Prostate gland (tissue), 2 donors: ENCODE data around the gene AP2B1. TPM values are rescaled to one million over a fixed set of nuclear protein-coding genes. Genes with fewer than 3 reads are reported as not detected.

Experiments
- DNase-seq: peaks from one replicate; pipeline ENCODE4 v3.0.0-alpha.2; 2019; ENCODE audit warnings: low spot score
- H3K27ac ChIP-seq, 2 donors: fragments of 200-600 bp; sonication (generic); 2 replicates each; pipeline ENCODE4 v1.5.1; 2017 to 2019
- H3K27me3 ChIP-seq: fragments of 200-600 bp; sonication (generic); replicated peaks from 2 replicates; pipeline ENCODE4 v1.5.1; 2019; ENCODE audit not compliant: insufficient read depth
- H3K36me3 ChIP-seq, 2 donors: fragments of 200-600 bp; sonication (generic); 1 replicate in 1 of 2; 2 replicates in 1 of 2; pipeline versions ENCODE4 v1.5.1 to v1.8.1; 2017 to 2019
- H3K4me1 ChIP-seq: fragments of 200-600 bp; sonication (generic); replicated peaks from 2 replicates; pipeline ENCODE4 v1.5.1; 2019
- H3K4me3 ChIP-seq, 2 donors: fragments of 200-600 bp; sonication (generic); 2 replicates each; pipeline ENCODE4 v1.5.1; 2017 to 2019
- H3K9me3 ChIP-seq: fragments of 200-600 bp; sonication (generic); 2 replicates; pipeline ENCODE4 v1.5.1; 2017
- CTCF ChIP-seq, 4 experiments: fragments of 200-600 bp in 2 of 4; fragments of 450-650 bp in 2 of 4; sonication (generic) in 2 of 4; IDR thresholded peaks; 1 replicate in 3 of 4; 2 replicates in 1 of 4; pipeline ENCODE4 v1.5.1; 2016 to 2019; ENCODE audit warnings: antibody characterized with exemption in 4 of 4, mild to moderate bottlenecking in 2 of 4, moderate library complexity in 2 of 4
- POLR2A ChIP-seq: fragments of 450-650 bp; IDR thresholded peaks from one replicate; pipeline ENCODE4 v1.6.1; 2016; ENCODE audit warnings: antibody characterized with exemption, mild to moderate bottlenecking
- POLR2AphosphoS5 ChIP-seq: sonication (generic); formaldehyde crosslinking; IDR thresholded peaks from one replicate; pipeline ENCODE4 v1.6.1; 2017; ENCODE audit warnings: antibody characterized with exemption
- whole genome bisulfite sequencing: methylation state at CpG from one replicate; pipeline ENCODE4 v1.1.5; 2018; 5-methylcytosine and 5-hydroxymethylcytosine counted together
- intact Hi-C: fragments of 100-400 bp; cut with DNase I; formaldehyde crosslinking; loops from one replicate; pipeline ENCODE4 v1.14.2; 2022
- total RNA-seq, 2 donors: library from RNA; depleted of rRNA; stranded (reverse); fragments of >200 nt; gene quantifications; one replicate each; pipeline ENCODE4 v1.1.0, GENCODE V29; 2016

The AP2B1 gene
- total RNA-seq, 2 donors from 2014 or later: 66.8 to 92.9 TPM

GRCh38 chr17:35578929-35579432, 8.1 kb upstream of the AP2B1 start:
- Histone ChIP-seq H3K27me3 (no peaks in the 10 kb centered on the region), H3K4me3 (peak overlapping the region; percentile 57 to 58), H3K9me3 (no peaks in the 10 kb centered on the region), H3K36me3 (no peaks in the 10 kb centered on the region), H3K4me1 (no peaks in the 10 kb centered on the region), H3K27ac (peak overlapping the region; percentile 73 to 79)
- intact Hi-C loops: loop anchor here (1.0 to 5.0 kb wide), 2 partner anchors 8 to 1322 kb away; partner anchors contain the start of genes AP2B1 and CCL2
- DNase-seq: no peak
- TF ChIP-seq POLR2A: no peak
- TF ChIP-seq CTCF (IDR thresholded peaks at IDR 0.05): no peak
- TF ChIP-seq POLR2AphosphoS5: no peak
- WGBS: 2% methylated on average over 11 of the region's 11 CpGs

GRCh38 chr17:35584061-35584460, 3.1 kb upstream of the AP2B1 start:
- Histone ChIP-seq H3K4me3 (no peak overlapping the region), H3K4me1 (peaks cover 2% of the 10 kb centered on the region), H3K36me3 (no peaks in the 10 kb centered on the region), H3K27ac (no peak overlapping the region), H3K9me3 (no peaks in the 10 kb centered on the region), H3K27me3 (no peaks in the 10 kb centered on the region)
- whole genome bisulfite sequencing: 73% methylated on average over 1 of the region's 1 CpG
- TF ChIP-seq POLR2AphosphoS5: no peak
- no peak for TF ChIP-seq CTCF (IDR thresholded peaks at IDR 0.05)
- no peak for TF ChIP-seq POLR2A
- DNase-seq: no peak
- intact Hi-C loops: no loop called here

GRCh38 chr17:35586569-35587073, 501 bp upstream of the AP2B1 start:
- TF ChIP-seq POLR2A: no peak
- no peak for TF ChIP-seq CTCF (IDR thresholded peaks at IDR 0.05)
- no peak for TF ChIP-seq POLR2AphosphoS5
- no peaks in the 10 kb centered on the region for H3K36me3 ChIP-seq
- intact Hi-C loops: loop anchor here (1.0 kb wide), 1 partner anchor 8 kb away; the partner anchor contains the start of gene PEX12
- 24% methylated on average over 7 of the region's 7 CpGs for WGBS
- peaks cover 7% of the 10 kb centered on the region for H3K4me1 ChIP-seq
- H3K27me3 ChIP-seq: no peaks in the 10 kb centered on the region
- peak overlapping the region; percentile 84 to 91 for H3K27ac ChIP-seq
- no peaks in the 10 kb centered on the region for H3K9me3 ChIP-seq
- no peak for DNase-seq
- H3K4me3 ChIP-seq: peak overlapping the region; percentile 78 to 84

- no peaks in the 10 kb centered on the region for H3K9me3 ChIP-seq
- H3K27ac ChIP-seq: peak overlapping the region in 1 of 2 donors; percentile 84
- intact Hi-C loops: no loop called here
- WGBS: 36% methylated on average over 12 of the region's 12 CpGs
- H3K4me3 ChIP-seq: peak overlapping the region in 1 of 2 donors; percentile 84
- TF ChIP-seq POLR2A (no peak), POLR2AphosphoS5 (peak; percentile 63), CTCF (IDR thresholded peaks at IDR 0.05) (no peak)
- H3K4me1 ChIP-seq: peaks cover 7% of the 10 kb centered on the region
- H3K36me3 ChIP-seq: no peaks in the 10 kb centered on the region
- no peak for DNase-seq
- no peaks in the 10 kb centered on the region for H3K27me3 ChIP-seq
Measured at GRCh38 chr17:35588196-35588920, 1.2 kb downstream of the AP2B1 start.
